C4-2B (cell line): ENCODE results near the gene DHX58.

Experiments used
- H3K27ac ChIP-seq: fragments of 450-650 bp; 2 replicates; pipeline ENCODE4 v1.5.1; 2017
- CTCF ChIP-seq: fragments of 450-650 bp; conservative IDR thresholded peaks from 2 replicates; pipeline ENCODE4 v1.5.1; 2017; ENCODE audit warnings: mild to moderate bottlenecking
- ZFX ChIP-seq: fragments of 450-650 bp; IDR thresholded peaks from 2 replicates; pipeline ENCODE4 v1.6.1; 2017

Gene DHX58

GRCh38 chr17:42060231-42060630, 52.3 kb downstream of the DHX58 start:
- H3K27ac ChIP-seq: no peak overlapping the region
- TF ChIP-seq ZFX: no peak
- TF ChIP-seq CTCF: no peak

- no peak overlapping the region for H3K27ac ChIP-seq
- TF ChIP-seq CTCF (no peak), ZFX (no peak)
These were observed 52.7 kb downstream of the DHX58 start for GRCh38 chr17:42059815-42060214.

GRCh38 chr17:42058063-42058462, 54.5 kb downstream of the DHX58 start:
- H3K27ac ChIP-seq: no peak overlapping the region
- TF ChIP-seq ZFX (no peak), CTCF (no peak)

GRCh38 chr17:42056635-42057034, 55.9 kb downstream of the DHX58 start:
- TF ChIP-seq CTCF (no peak), ZFX (no peak)
- H3K27ac ChIP-seq: no peak overlapping the region

- no peak overlapping the region for H3K27ac ChIP-seq
- TF ChIP-seq CTCF (no peak), ZFX (no peak)
These were observed 57.0 kb downstream of the DHX58 start for GRCh38 chr17:42055496-42055895.

GRCh38 chr17:42055027-42055426, 57.5 kb downstream of the DHX58 start:
- H3K27ac ChIP-seq: no peak overlapping the region

More at GRCh38 chr17:42055027-42055426, 57.5 kb downstream of the DHX58 start:
- TF ChIP-seq ZFX (no peak), CTCF (no peak)
